Tibial nerve (tissue), 4 donors: ENCODE data around the gene KAT6B. TPM values are rescaled to one million over a fixed set of nuclear protein-coding genes. Genes with fewer than 3 reads are reported as not detected.

ENCODE experiments used
- DNase-seq, 2 donors: peaks; one replicate each; pipeline ENCODE4 v3.0.0-alpha.2; 2019; ENCODE audit warnings: low spot score in 2 of 2
- H3K27ac ChIP-seq, 4 donors: fragments of 200-600 bp; sonication (generic) in 3 of 4; one replicate each; pipeline ENCODE4 v1.5.1; 2017 to 2019; ENCODE audit warnings: mild to moderate bottlenecking in 1 of 4
- H3K27me3 ChIP-seq, 2 donors: fragments of 200-600 bp; sonication (generic) in 1 of 2; one replicate each; pipeline versions ENCODE4 v1.5.1 to v1.6.0; 2017 to 2019
- H3K36me3 ChIP-seq, 3 donors: fragments of 200-600 bp; sonication (generic); one replicate each; pipeline ENCODE4 v1.5.1; 2018 to 2019
- H3K4me1 ChIP-seq, 4 donors: fragments of 200-600 bp; sonication (generic) in 3 of 4; one replicate each; pipeline ENCODE4 v1.5.1; 2017 to 2019
- H3K4me3 ChIP-seq, 4 donors: fragments of 200-600 bp; sonication (generic) in 3 of 4; one replicate each; pipeline ENCODE4 v1.5.1; 2017 to 2019; ENCODE audit warnings: mild to moderate bottlenecking in 1 of 4, moderate library complexity in 1 of 4
- H3K9me3 ChIP-seq, 4 donors: fragments of 200-600 bp; sonication (generic) in 3 of 4; one replicate each; pipeline ENCODE4 v1.5.1; 2017 to 2019
- CTCF ChIP-seq, 5 experiments: fragments of 200-600 bp in 3 of 5; fragments of 450-650 bp in 2 of 5; sonication (generic) in 3 of 5; IDR thresholded peaks; one replicate each; pipeline ENCODE4 v1.5.1; 2016 to 2019; ENCODE audit warnings: antibody characterized with exemption in 5 of 5, mild to moderate bottlenecking in 3 of 5, moderate library complexity in 2 of 5
- EP300 ChIP-seq, 2 donors: sonication (generic); formaldehyde crosslinking; IDR thresholded peaks; one replicate each; pipeline ENCODE4 v1.6.1; 2017; ENCODE audit warnings: antibody characterized with exemption in 2 of 2, mild to moderate bottlenecking in 1 of 2
- POLR2A ChIP-seq, 2 donors: fragments of 450-650 bp; IDR thresholded peaks; one replicate each; pipeline ENCODE4 v1.6.1; 2017; ENCODE audit warnings: antibody characterized with exemption in 2 of 2, mild to moderate bottlenecking in 2 of 2, moderate library complexity in 2 of 2
- WGBS, 2 donors: methylation state at CpG; one replicate each; pipeline ENCODE4 v1.1.5; 2018; 5-methylcytosine and 5-hydroxymethylcytosine counted together
- total RNA-seq, 4 donors: library from RNA; depleted of rRNA; stranded (reverse); fragments of >200 nt; gene quantifications; one replicate each; pipeline ENCODE4 v1.1.0, GENCODE V29; 2016

The KAT6B gene
- total RNA-seq, 4 donors from 2014 or later: 42.3 to 59.7 (median 45.6) TPM

GRCh38 chr10:74799721-74800221 is 26.6 kb upstream of the KAT6B start:
- no peak for TF ChIP-seq POLR2A (IDR thresholded peaks at IDR 0.05)
- no peak for TF ChIP-seq CTCF (IDR thresholded peaks at IDR 0.05)
- no peak for TF ChIP-seq EP300 (IDR thresholded peaks at IDR 0.05)

GRCh38 chr10:74801447-74801846 is 25.0 kb upstream of the KAT6B start:
- Histone ChIP-seq H3K36me3 (no peaks in the 10 kb centered on the region), H3K9me3 (no peaks in the 10 kb centered on the region)
- 91 to 92% methylated on average over 2 of the region's 2 CpGs for WGBS, 2 donors

More at GRCh38 chr10:74799721-74800221, 26.6 kb upstream of the KAT6B start:
- Histone ChIP-seq H3K9me3 (no peaks in the 10 kb centered on the region), H3K4me1 (no peaks in the 10 kb centered on the region), H3K36me3 (no peaks in the 10 kb centered on the region), H3K27ac (no peak overlapping the region), H3K4me3 (no peak overlapping the region), H3K27me3 (no peaks in the 10 kb centered on the region)
- WGBS, 2 donors: 42 to 45% methylated on average over 5 of the region's 5 CpGs
- no peak for DNase-seq

GRCh38 chr10:74808501-74808900 is 17.9 kb upstream of the KAT6B start:
- no peaks in the 10 kb centered on the region for H3K4me1 ChIP-seq
- 91 to 94% methylated on average over 4 of the region's 4 CpGs for WGBS, 2 donors

More at GRCh38 chr10:74801447-74801846, 25.0 kb upstream of the KAT6B start:
- TF ChIP-seq CTCF (IDR thresholded peaks at IDR 0.05): no peak
- no peak for TF ChIP-seq POLR2A (IDR thresholded peaks at IDR 0.05)
- TF ChIP-seq EP300 (IDR thresholded peaks at IDR 0.05): no peak
- no peak overlapping the region for H3K27ac ChIP-seq
- no peaks in the 10 kb centered on the region for H3K27me3 ChIP-seq
- DNase-seq: no peak
- no peaks in the 10 kb centered on the region for H3K4me1 ChIP-seq
- no peak overlapping the region for H3K4me3 ChIP-seq

GRCh38 chr10:74810087-74810486 is 16.3 kb upstream of the KAT6B start:
- TF ChIP-seq POLR2A (IDR thresholded peaks at IDR 0.05) (no peak), CTCF (IDR thresholded peaks at IDR 0.05) (no peak), EP300 (IDR thresholded peaks at IDR 0.05) (no peak)
- Histone ChIP-seq H3K9me3 (peaks cover 0 to 14% (median 0%) of the 10 kb centered on the region in 4 donors), H3K4me3 (no peak overlapping the region), H3K27ac (no peak overlapping the region), H3K27me3 (no peaks in the 10 kb centered on the region), H3K4me1 (no peaks in the 10 kb centered on the region), H3K36me3 (no peaks in the 10 kb centered on the region)
- DNase-seq: no peak
- 89 to 97% methylated on average over 2 of the region's 2 CpGs for WGBS, 2 donors

More at GRCh38 chr10:74808501-74808900, 17.9 kb upstream of the KAT6B start:
- Histone ChIP-seq H3K27me3 (no peaks in the 10 kb centered on the region), H3K36me3 (no peaks in the 10 kb centered on the region), H3K27ac (no peak overlapping the region), H3K4me3 (no peak overlapping the region), H3K9me3 (peaks cover 0 to 14% (median 0%) of the 10 kb centered on the region in 4 donors)
- DNase-seq: no peak
- TF ChIP-seq CTCF (IDR thresholded peaks at IDR 0.05) (no peak), EP300 (IDR thresholded peaks at IDR 0.05) (no peak), POLR2A (IDR thresholded peaks at IDR 0.05) (no peak)

GRCh38 chr10:74813381-74814259 is 12.8 kb upstream of the KAT6B start:
- Histone ChIP-seq H3K36me3 (no peaks in the 10 kb centered on the region), H3K4me3 (no peak overlapping the region), H3K27ac (no peak overlapping the region), H3K9me3 (peaks cover 0 to 28% (median 2%) of the 10 kb centered on the region in 4 donors), H3K4me1 (no peaks in the 10 kb centered on the region), H3K27me3 (no peaks in the 10 kb centered on the region)
- DNase-seq: no peak
- TF ChIP-seq POLR2A (IDR thresholded peaks at IDR 0.05): no peak
- no peak for TF ChIP-seq CTCF (IDR thresholded peaks at IDR 0.05)
- TF ChIP-seq EP300 (IDR thresholded peaks at IDR 0.05): no peak
- 32 to 33% methylated on average over 42 to 50 of the region's 53 CpGs for WGBS, 2 donors
